HT-29 (cell line): ENCODE measurements around the gene OSR1. TPM values are rescaled to one million over a fixed set of nuclear protein-coding genes. Genes with fewer than 3 reads are reported as not detected.
A peak's percentile ranks its signal among the peaks of the same experiment; 100 is the strongest.
"Not testable (repeated sequence)": the region's sequence is repeated elsewhere in the genome, so short reads cannot be mapped to it uniquely, and the experiment has no call there.

ENCODE experiments used
- DNase-seq: peaks from one replicate; pipeline ENCODE4 v3.0.0-alpha.2; 2015; ENCODE audit warnings: low spot score
- total RNA-seq: library from RNA; depleted of rRNA; stranded (reverse); fragments of >200 nt; shearing (Covaris generic); gene quantifications from 2 replicates; pipeline ENCODE4 v1.2.3, GENCODE V29; 2014; rRNA removed

The OSR1 gene
- 8.0 and 8.9 TPM in 2 replicates for total RNA-seq

DNA sequence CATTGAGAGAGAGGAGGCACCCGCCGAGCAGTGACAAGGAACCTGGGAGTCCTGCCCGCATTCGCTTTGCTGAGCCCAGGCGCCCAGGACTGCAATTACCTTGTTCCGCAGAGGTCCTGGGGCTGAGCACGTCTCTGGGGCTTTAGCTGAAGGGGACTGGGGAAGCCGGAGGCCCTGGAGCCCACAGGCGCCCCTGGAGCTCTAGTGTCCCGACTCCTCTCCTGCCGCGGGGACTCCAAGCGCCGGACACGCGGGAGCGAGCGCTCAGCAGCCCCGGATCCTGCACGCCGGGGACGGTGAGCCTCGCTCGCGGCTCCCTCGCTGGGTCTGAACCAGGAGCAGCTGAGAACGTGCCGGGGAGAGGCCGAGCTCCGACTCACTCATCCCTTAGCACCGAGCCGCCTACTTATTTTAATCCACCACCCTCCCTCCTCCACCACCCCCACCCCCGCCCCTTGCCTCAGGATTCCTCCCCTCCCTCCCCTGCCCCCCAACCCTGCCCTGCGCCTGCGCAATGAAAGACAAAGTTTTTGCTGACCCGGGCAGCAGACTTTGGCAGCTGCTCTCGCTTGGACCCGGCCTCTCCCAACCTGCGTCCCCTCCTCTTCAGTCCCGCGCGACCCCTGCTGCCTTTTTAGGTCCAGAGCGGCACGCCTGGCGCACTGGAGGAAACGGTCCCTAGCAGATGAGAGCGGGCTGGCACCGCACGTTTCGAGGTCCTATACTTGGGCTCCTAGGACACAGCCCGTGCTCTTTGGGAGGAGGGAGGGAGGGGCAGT lies at the start of gene OSR1:
Gene OSR1 (minus strand): TSS at position 382 of the 779 bp plus-strand sequence. CDS start 4,818 bp downstream, outside the sequence.
- DNase-seq, result peak; percentile 63

DNA sequence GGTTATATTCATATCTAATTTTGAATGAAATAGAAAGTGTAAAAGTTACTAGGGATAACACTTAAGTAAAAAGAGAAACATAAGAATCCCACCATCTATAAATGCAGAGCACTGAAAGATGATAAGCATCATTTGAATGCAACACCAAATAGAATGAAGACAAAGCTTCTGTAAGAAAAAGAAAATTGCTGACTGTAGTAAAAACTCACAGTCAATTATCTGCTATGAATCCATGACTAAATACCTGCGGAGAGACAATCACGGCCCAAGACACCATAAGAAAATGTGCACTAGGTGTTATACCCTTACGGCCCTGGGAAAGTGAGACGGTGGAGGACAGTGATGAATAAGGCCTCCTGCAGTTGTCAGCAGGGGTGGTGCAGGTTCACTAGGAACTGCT lies 45.4 kb upstream of the OSR1 start:
- DNase-seq, result no peak

DNA sequence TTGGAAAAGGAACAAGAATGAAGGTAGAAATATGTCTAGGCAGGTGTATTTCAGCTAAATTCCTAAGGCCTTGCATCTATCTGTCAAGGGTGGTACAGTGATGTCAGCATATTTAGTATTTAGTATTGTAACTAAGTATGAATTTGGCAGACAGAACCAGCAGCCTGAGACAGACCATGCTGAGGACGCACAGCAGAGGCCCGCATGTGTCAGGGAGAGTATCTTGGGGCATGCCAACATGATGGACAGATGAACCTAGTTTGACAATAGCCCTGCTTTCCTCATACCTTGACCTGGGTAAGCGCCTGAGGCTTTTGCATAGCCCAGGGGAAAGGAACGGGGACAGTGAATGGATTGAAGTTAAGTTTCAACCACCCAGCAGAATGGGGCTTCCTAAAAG lies 33.8 kb upstream of the OSR1 start:
- DNase-seq, result no peak

DNA sequence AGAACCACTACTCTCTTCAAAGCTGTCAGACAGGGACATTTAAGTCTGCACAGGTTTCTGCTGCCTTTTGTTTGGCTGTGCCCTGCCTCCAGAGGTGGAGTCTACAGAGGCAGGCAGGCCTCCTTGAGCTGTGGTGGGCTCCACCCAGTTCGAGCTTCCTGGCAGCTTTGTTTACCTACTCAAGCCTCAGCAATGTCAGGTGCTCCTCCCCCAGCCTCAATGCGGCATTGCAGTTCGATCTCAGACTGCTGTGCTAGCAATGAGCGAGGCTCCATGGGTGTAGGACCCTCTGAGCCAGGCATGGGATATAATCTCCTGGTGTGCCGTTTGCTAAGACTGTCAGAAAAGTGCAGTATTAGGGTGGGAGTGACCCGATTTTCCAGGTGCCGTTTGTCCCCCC lies 31.0 kb upstream of the OSR1 start:
- not testable (repeated sequence) for DNase-seq

DNA sequence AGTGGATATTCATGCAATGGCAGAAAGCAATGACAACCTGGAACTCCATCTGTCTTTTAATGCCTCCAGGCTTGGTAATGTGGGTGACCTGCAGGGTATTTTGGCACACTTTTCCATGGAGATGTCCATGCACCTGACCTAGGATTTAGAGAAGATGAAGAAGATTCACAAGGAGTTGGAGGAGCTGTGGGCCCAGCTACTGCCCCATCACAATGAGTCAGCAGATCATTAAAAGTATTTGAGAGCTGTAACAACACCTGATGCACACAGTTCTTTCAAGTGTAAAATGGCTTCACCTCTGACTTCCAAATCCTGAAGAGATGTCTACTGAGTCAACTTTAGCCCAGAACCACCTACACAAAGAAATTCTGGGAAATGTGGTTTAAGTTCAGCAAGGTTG lies 22.1 kb upstream of the OSR1 start:
- DNase-seq, result no peak

DNA sequence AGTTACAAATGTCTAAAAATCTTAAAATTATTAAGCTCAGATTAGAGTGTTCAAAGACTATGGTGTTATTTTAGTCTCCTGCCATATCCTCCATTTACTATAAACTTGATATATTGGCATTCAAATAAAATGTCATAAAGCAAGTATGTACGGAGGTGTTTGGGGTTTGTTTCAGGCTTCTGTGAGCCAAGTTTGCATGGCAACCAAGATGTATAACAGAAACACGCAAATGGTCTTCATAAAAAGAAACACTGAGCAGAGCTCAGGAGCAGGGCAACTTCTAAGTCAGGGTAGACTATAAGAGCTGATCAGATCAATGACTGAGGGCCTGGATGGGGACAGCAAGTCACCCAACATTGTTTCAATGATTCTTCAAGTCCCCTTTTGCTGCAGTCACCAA lies 20.5 kb upstream of the OSR1 start:
- no peak for DNase-seq

DNA sequence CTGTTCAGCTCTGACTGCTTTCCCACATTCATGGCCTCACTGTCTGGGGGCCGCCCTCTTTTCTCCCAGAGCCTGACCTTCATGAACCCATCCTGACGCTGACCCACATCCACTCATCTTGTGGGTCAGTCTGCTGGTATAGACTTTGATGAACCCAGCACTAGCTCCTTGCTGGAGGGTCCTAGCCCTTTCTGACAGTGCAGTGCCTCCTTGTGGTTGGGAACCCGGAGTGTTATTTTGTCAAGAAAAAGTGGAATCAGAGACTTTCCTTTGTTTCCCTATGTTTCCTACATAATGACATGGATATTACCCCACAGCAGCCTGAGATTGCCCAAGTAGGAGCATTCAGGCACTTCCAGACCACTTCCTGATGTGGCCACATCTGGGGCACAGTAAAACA lies 19.3 kb upstream of the OSR1 start:
- DNase-seq, result no peak

DNA sequence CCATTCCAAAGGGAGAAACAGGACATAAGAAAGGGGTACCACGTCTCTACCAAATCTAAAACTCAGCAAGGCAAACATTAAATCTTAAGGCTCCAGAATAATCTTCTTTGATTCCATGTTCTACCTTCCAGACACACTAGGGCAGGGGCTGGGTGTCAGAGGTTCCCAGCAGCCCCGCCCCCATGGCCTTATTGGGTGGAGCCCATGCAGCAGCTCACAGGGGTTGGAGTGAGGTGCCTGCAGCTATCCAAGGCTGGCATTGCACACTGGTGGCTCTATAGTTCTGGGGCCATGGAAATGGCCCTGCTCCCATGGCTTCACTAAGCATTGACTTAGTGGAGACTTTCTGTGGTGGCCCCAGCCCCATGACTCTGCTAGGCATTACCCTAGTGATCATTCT lies 14.9 kb upstream of the OSR1 start:
- no peak for DNase-seq

DNA sequence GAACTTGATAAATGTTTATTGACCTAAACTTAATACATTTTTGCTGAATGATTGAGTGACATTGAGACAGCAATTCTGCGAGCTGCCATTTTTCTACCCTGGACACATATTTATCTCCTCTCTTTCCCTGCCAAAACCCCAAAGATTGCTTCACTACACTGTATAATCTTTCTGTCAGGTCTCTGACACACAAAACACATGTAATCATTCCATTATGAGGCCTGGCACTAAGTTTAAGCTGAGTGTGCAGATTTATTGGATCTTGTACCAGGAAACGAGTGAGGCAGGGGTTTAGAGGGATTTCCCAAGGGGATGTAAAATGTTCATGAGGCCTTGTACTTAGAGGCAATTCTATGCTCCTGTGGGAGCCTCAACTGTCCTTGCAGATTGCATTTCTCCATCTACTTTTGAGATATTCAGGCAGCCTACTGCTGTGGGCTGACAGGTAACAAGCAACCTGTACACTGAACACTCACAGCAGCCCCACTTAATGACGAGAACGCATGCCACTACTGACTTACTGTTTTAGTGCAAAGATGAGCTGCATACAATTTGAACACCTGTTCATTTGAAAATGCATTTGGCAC lies 13.7 kb upstream of the OSR1 start:
- no peak for DNase-seq

DNA sequence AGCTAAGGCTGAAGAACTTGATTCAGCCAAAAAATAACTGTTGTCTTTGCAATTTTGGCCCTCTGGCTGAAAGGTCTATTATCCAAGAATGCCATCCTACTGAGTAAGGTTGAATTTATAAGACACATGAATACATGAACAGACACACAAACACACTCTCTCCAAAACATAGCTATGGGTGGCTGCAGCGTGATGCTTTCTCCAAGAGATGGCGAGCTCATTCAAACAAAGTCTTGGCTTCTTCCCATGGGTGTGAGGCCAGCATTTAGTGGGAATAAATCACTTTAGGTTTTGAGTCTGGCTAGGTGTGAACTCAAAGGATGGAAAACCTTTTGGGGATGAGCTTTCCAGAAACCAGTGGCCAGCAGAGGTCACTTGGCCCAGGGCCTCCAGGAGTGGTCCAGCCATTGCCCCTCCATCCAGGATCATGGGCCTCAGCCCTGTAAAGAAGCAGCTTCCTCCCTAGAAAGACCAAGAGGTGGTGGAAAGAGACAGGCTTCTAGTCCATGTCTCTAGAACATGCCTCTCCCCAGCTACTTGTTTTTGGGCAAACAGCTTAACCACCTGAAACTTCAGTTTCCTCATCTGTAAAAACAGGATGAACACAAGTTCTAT lies 11.0 kb upstream of the OSR1 start:
- peak; percentile 69 for DNase-seq

DNA sequence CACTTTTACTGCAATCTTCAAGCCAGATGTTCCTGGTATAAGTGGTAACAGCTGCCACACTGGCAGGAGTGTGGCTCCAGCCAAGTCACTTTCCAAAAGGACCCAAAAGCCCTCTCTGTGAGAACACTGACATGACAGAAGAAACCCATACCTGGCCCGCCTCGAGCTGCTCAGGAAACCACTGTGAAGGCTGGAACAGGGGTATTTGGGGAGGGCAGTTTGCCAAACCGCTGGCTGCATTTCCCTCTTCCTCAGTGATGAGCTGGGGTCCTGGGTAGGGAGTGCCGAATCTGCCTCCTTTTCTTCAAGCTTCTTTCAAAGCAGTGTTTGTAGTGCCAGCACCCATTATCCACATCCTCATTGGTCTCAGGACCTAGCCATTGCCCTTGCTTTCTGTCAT lies 10.3 kb upstream of the OSR1 start:
- DNase-seq, result no peak

DNA sequence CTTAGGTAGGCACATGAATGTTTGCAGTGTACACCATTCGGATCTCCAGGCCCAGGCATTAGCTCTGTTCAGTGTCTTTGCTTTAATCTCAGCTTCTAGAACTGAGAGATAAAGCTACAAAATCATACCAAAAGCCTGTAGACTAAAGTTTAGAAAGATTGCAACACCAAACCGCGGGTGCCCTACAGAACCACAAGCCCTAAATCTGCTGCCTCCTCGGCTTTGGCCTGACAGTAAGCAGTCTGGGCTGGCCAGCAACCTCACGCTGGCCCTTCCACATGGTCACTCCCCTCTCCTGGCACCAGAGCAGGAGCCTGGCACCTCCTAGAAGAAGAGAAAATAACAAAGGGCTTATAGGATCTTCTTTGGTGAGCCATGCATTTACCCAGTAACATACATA lies 8.9 kb upstream of the OSR1 start:
- no peak for DNase-seq

DNA sequence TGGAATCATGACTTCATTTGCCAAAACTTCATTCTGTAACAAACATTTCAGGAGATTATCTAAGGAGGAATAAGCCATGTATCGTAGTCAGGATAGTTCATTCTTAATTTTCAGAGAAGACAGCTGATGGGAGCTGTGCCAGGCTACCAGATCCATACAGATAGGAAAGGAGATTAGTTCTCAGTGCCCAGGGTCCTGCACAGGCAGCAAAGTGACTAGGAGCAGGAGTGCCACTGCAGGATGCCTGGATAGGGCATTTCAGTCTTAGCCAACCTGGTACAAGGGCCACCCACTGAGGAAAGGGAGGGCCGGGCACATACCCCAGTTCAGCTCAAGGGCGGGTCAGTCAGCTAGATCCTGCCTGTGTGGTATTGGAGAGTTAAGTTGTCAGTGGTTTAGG lies 6.7 kb upstream of the OSR1 start:
- no peak for DNase-seq

DNA sequence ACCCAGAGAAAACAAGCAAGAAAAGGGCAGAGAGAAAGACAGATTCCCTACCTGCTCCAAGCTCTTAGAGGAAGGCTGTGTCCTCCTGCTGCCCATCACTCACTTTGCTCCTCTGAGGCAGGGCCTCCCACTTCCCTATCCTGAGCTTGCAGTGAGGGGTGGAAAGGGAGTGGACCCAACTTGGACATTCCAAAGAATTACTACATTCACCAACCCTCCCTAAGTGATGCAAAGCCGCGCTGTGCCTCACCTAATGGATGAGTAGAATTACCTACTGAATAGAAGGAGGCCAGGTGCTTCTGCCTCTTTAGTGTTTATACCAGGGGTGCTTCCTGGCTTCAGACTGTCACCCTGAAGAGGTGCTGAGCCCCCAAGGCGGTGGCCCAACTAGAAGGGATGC lies 5.6 kb upstream of the OSR1 start:
- no peak for DNase-seq

DNA sequence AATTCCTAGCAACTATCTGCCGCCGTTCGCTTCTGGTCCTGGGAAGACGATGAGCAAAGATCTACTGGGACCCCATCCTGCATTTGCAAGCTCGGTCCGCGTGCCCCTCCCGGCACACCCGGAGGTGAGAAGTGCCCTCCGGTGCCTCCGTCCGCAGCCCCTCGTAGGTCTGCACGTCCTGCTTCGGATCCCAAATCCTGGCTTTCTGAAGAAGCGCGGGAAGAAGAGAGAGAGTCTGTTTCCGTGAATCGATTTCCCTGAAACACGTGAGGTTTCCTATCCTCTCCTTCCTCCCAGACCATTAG lies 5.0 kb upstream of the OSR1 start:
- no peak for DNase-seq

DNA sequence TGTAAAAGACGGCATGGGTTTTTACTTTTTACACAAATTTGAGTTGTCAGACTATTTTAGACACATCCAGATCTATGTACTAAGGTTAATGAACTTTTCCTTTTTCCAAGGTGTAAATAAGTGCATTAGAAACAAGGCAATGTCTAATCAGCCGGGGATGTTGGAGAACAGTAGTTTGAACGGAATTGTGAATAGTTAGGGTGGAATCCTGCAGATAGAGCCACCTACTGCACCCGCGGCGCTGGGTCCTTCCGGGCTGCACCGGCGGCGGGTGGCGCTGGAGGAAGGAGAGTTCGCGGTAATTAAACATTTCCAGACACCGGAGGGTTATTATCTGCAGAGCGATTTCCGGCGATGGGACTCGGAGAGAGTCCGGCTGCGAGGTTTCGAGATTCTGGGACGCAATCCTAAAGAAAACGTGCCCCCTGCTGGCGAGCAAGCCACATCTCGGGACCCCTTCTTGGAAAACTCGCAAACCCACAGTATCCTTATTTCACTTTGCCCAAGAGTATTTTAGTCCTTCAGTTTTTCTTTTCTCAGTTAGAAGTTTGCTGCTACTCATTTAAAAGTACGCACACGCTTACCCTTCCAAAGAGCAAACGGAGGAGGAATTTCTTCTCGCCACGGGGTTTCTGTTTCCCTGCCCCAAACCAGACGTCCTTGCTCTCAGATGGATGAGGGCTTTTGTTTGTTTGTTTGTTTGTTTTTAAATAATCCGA lies 4.5 kb upstream of the OSR1 start:
- DNase-seq, result peak; percentile 93

DNA sequence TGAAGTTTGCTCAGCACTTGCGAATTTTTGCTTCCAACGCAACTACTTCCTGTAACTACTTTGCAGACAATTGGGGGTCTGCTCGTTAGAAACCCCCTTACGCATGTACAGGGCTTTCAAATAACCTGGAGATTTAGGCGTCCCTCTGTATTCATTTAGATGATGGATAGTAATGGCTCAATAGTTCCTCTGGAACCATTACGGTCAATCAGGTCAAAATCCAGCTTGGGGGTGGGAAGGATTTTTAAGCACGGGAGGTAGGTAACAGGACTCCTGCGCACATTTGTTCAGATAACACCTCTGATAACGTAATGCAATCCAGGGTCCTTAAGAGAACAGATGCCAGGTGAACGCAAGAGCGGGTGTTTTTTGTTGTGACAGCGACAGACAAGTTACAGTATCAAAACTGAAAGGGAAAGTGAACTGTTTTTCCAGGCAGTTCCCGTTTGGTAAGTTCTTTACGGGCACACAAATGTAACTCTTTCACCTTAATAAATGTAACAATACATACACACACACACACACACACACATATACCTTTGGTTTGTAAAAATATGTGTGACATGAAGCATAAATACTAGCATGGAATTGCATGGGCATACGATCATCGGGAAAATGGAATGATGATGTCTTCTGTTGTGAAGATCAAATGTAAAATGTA lies 3.8 kb upstream of the OSR1 start:
- peak; percentile 65 for DNase-seq

DNA sequence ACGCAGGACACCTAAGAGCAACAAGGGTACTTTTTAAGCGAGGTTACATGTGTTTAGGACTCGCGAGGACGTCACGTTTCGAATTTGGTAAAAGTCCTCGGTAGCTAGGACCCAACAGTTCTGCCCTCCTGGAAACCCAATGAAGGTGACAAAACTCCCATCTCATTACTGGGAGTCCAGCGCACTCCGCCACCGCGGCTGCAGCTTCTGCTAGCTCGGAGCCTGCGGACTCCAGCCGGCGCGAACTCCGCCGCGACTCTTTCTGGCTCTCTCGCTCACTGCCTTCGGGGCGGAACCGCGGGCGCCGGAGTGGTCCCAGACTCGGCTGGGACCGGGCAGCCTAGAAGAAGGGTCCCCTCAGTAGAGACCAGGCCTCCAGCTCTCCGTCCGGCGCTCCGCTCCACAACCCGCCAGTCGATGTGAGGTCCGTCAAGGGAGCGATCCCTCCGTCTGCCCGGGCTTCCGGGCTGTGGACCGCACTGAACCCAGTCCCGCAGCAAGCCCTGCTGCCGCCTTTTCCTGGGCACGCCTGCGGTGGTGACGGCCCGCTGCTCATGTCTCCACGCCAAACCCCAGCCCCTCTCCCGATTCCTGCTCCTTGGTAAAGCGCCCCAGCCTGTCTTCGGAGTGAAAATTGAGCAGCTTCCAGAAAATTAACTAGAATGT lies 3.0 kb upstream of the OSR1 start:
- no peak for DNase-seq

DNA sequence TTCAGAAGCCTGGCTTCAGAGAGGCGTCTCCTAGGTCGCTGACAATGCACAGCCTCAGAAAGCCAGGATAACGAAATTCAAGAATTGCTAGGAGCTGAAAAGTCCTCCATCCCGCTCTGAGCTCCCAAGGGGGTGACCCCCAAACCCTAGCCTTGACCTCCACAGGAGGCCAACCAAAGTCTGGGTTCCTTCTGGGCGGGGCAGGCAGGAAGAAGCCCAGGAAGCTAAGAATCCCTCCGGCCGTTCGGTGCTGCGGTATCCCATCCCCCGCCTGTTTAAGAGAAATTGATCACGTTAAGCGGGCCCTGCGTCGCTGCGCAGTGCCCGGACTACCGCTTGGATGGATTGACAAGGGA lies 2.5 kb upstream of the OSR1 start:
- DNase-seq, result no peak

DNA sequence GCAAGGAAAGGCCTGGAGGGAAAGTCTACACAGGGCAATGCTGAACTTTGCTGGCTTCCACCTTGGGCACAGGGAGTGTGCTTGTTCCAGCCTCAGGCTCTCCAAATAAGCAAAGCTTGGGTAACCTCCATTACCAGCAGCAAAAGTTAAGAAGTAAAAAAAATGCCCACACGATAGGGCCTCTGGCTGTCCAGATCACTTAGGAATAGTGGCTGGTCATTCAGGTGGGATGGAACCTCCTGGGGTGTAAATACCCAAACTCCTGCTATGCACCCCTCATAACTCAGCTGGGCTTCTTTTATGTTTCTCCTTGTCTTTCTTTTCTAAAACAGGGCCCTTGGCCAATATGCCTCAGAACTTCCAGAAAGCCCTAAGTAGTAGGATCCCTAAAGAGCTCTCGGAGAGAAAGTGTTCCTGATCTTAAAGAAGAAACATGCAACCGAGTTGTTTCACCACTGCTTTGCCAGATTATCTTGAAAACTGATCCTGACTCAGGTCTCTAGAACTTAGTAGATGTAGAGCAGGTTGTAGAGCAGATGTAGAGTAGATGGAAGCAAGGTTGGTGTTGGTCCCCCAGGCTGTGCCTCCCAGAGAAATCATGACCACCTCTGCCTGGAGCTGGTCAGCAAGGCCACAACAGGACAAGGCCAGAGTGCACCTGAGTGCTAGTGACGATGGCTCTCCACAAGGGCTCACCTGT lies 2.0 kb upstream of the OSR1 start:
- DNase-seq, result no peak

DNA sequence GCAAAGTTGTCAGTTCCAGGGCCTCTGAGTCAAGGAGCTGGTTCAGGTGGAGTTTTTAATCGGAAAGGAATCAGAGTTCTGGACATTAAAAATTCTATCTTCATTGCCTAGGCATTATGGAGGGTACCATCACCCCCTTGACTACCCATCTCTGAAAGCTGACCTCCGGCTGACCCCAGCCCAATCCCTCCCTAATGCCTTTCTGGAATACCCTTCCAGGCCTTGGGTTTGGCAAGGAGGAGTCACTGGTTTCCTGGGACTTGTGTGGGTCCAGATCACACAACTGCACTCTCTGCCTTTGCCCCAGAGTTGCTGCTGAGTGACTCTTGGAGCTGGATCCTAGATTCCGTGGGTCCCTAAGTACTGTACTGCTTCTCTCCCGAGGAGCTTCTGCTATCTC lies 1.0 kb upstream of the OSR1 start:
- no peak for DNase-seq
